PC-9 (cell line): ENCODE data around the gene TRIO.

Source experiments
- EZH2 ChIP-seq: fragments of 200-600 bp; sonication (generic); IDR thresholded peaks from 2 replicates; pipeline ENCODE4 v1.8.0; 2017; ENCODE audit warnings: antibody characterized with exemption, low read depth
- TF ChIP-seq, protein P1 (sequence below): fragments of 200-600 bp; sonication (generic); conservative IDR thresholded peaks from 2 replicates; pipeline ENCODE4 v1.6.1; 2017; ENCODE audit warnings: mixed run types, antibody characterized with exemption, mild to moderate bottlenecking, moderate library complexity

- TF ChIP-seq, protein P1, sequence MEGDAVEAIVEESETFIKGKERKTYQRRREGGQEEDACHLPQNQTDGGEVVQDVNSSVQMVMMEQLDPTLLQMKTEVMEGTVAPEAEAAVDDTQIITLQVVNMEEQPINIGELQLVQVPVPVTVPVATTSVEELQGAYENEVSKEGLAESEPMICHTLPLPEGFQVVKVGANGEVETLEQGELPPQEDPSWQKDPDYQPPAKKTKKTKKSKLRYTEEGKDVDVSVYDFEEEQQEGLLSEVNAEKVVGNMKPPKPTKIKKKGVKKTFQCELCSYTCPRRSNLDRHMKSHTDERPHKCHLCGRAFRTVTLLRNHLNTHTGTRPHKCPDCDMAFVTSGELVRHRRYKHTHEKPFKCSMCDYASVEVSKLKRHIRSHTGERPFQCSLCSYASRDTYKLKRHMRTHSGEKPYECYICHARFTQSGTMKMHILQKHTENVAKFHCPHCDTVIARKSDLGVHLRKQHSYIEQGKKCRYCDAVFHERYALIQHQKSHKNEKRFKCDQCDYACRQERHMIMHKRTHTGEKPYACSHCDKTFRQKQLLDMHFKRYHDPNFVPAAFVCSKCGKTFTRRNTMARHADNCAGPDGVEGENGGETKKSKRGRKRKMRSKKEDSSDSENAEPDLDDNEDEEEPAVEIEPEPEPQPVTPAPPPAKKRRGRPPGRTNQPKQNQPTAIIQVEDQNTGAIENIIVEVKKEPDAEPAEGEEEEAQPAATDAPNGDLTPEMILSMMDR, result no peak
- TF ChIP-seq EZH2, result no peak
These were observed 120.0 kb downstream of the TRIO start for GRCh38 chr5:14263113-14263512.
